ENCODE measurements around the gene IKBKG.
"Not testable (repeated sequence)": the region's sequence is repeated elsewhere in the genome, so short reads cannot be mapped to it uniquely, and the experiment has no call there.

IKBKG gene

GRCh38 chrX:154596290-154596929, 49.0 kb downstream of the IKBKG start:
- DNase-seq = peak; percentile 54
- in situ Hi-C loops (cut with HindIII; ENCODE audit: low pct_ligation_motif_present, low pct_unique_long_range_greater_than_20kb, low sequenced_read_pairs) = no loop called here

GRCh38 chrX:154597221-154597620, 49.8 kb downstream of the IKBKG start:
- DNase-seq = no peak
- in situ Hi-C loops (cut with HindIII; ENCODE audit: low pct_ligation_motif_present, low pct_unique_long_range_greater_than_20kb, low sequenced_read_pairs) = no loop called here

- in situ Hi-C loops (cut with HindIII; ENCODE audit: low pct_ligation_motif_present, low pct_unique_long_range_greater_than_20kb, low sequenced_read_pairs) = no loop called here
- no peak for DNase-seq
Observed at GRCh38 chrX:154598656-154599055, 51.2 kb downstream of the IKBKG start.

GRCh38 chrX:154599531-154599930, 52.1 kb downstream of the IKBKG start:
- DNase-seq = no peak
- in situ Hi-C loops (cut with HindIII; ENCODE audit: low pct_ligation_motif_present, low pct_unique_long_range_greater_than_20kb, low sequenced_read_pairs) = no loop called here

- in situ Hi-C loops (cut with HindIII; ENCODE audit: low pct_ligation_motif_present, low pct_unique_long_range_greater_than_20kb, low sequenced_read_pairs) = no loop called here
- DNase-seq = no peak
Observed at GRCh38 chrX:154600759-154601374, 53.4 kb downstream of the IKBKG start.

- in situ Hi-C loops (cut with HindIII; ENCODE audit: low pct_ligation_motif_present, low pct_unique_long_range_greater_than_20kb, low sequenced_read_pairs) = no loop called here
- no peak for DNase-seq
Observed at GRCh38 chrX:154602226-154602625, 54.8 kb downstream of the IKBKG start.

GRCh38 chrX:154602766-154603437, 55.5 kb downstream of the IKBKG start:
- in situ Hi-C loops (cut with HindIII; ENCODE audit: low pct_ligation_motif_present, low pct_unique_long_range_greater_than_20kb, low sequenced_read_pairs) = no loop called here
- DNase-seq = no peak

GRCh38 chrX:154603438-154604430, 56.3 kb downstream of the IKBKG start:
- peak; percentile 71 for DNase-seq
- in situ Hi-C loops (cut with HindIII; ENCODE audit: low pct_ligation_motif_present, low pct_unique_long_range_greater_than_20kb, low sequenced_read_pairs) = no loop called here

GRCh38 chrX:154605566-154605965, 58.1 kb downstream of the IKBKG start:
- DNase-seq = no peak
- in situ Hi-C loops (cut with HindIII; ENCODE audit: low pct_ligation_motif_present, low pct_unique_long_range_greater_than_20kb, low sequenced_read_pairs) = no loop called here

- no peak for DNase-seq
Observed at GRCh38 chrX:154607370-154607769, 60.0 kb downstream of the IKBKG start.

GRCh38 chrX:154607976-154608375, 60.6 kb downstream of the IKBKG start:
- DNase-seq; in situ Hi-C loops (cut with HindIII; ENCODE audit: low pct_ligation_motif_present, low pct_unique_long_range_greater_than_20kb, low sequenced_read_pairs): not testable (repeated sequence)

More at GRCh38 chrX:154607370-154607769, 60.0 kb downstream of the IKBKG start:
- in situ Hi-C loops (cut with HindIII; ENCODE audit: low pct_ligation_motif_present, low pct_unique_long_range_greater_than_20kb, low sequenced_read_pairs) = no loop called here

GRCh38 chrX:154608823-154609222, 61.4 kb downstream of the IKBKG start:
- DNase-seq; in situ Hi-C loops (cut with HindIII; ENCODE audit: low pct_ligation_motif_present, low pct_unique_long_range_greater_than_20kb, low sequenced_read_pairs): not testable (repeated sequence)

- DNase-seq; in situ Hi-C loops (cut with HindIII; ENCODE audit: low pct_ligation_motif_present, low pct_unique_long_range_greater_than_20kb, low sequenced_read_pairs): not testable (repeated sequence)
Observed at GRCh38 chrX:154611146-154611545, 63.7 kb downstream of the IKBKG start.

GRCh38 chrX:154613586-154613985, 66.2 kb downstream of the IKBKG start:
- DNase-seq; in situ Hi-C loops (cut with HindIII; ENCODE audit: low pct_ligation_motif_present, low pct_unique_long_range_greater_than_20kb, low sequenced_read_pairs): not testable (repeated sequence)
